NCI-H748 (cell line): Measurements from ENCODE around the gene MARK1.

Source experiments
- DNase-seq: peaks from one replicate; lab custom pipeline; 2025; ENCODE audit not compliant: unreplicated experiment; lab: John Stamatoyannopoulos, UW

Gene MARK1

DNA sequence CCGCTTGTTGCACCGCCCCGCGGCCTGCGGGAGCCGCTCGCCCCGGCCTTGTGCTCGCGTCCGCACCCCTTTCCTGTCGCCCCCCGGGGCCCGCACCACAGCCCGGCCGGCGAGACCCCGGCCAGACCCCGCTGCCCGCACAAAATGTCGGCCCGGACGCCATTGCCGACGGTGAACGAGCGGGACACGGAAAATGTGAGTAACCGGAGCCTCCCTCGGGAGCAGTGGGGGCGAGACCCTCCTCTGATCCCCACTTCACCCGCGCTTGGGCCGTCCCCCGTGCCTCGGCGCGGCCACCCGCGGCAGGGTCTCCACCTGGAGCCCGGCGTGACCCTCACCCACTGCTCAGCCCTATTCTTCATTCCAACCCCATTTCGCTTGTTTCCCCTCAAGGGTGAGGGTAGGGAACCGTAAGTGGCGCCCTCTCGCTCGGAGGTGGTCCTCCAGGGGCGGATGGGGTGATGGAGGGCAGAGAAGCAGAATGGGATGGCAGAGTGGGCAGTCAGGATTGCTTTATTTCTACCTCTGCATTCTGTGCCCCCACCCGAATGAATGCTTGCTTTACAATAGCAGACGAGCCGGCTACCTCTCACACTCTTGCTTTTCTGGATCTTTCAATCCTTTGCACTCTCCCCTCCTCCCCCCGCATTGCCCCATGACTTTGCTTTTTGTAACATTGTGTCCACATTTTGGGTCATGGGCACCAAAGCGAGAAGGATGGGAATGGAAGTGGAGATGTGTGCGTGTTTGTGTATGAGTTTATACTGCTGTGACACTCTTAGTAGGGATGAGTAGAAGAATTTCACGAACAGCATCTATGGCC is 954 bp downstream of the MARK1 start:
- DNase-seq = peak; percentile 44

DNA sequence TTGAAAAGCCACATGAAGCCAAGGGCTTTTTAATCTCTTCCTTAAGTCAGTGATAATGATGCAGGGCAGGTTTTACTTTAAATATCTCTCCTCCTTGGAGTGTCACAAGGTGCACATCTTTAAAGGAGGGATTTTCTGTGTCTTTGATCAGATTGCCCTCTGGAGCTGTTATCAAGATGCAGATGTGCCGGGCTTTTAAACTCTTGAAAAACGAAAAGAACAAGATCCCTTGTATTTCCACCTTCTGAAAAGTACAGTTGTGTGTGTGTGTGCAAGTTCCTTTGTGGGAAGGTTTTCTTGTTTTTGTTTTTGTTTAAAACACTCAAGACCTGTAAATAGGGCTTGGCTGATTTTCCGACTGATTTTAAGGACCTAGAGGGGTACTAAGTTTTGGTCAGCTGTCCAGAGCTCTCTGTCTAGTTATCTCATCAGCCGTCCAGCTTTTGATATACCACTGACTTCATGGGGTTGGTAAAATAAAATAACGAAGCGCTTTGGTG is 1.6 kb downstream of the MARK1 start:
- peak; percentile 16 for DNase-seq

DNA sequence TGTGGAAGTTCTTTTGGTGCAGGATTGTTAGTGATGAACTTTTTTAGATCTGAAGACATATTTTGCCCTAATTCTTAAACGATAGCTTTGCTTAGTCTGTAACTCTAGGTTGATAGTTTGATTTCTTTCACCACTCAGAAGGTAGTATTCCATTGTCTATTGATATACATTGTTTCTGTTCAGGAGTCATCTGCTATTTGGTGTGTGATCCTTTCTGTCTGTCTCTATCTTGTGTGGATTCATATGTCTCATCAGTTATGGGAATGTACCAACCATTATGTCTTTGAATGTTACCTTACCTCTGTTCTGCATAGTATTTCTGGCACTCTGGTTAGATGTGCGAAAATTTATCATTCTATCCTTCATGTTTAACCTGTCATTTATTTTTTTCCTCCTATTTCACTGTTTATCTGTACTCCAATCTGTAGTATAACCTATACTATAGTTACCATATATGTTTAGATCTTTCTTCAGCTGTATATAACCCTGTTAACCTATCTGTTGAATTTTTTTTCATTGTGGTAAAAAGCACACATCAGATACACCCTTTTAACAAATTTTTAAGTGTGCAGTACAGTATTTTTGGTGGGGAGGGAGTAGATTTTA is 5.7 kb downstream of the MARK1 start:
- no peak for DNase-seq

- DNase-seq = no peak
Measured at GRCh38 chr1:220544901-220545303, 17.0 kb downstream of the MARK1 start.

- no peak for DNase-seq
Measured at GRCh38 chr1:220550811-220551399, 23.0 kb downstream of the MARK1 start.

DNA sequence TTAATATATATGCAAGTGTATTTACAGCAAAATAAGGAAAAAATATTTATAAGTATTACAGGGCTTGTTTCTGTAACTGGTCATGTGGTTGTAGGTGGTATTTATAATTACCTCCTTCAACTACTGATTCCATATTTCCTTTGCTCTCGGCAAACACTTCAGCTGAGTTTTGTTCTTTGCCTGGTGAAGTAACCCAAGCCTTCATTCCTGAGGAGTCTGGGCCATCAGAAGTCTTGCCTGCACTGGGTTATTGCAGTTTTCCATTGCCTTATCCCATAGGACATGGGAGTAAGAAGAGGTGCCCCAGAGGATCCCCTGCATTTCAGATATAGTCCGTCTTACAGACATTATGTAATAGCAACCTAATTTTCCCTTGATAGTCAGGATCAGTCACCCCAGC is 23.8 kb downstream of the MARK1 start:
- no peak for DNase-seq

DNA sequence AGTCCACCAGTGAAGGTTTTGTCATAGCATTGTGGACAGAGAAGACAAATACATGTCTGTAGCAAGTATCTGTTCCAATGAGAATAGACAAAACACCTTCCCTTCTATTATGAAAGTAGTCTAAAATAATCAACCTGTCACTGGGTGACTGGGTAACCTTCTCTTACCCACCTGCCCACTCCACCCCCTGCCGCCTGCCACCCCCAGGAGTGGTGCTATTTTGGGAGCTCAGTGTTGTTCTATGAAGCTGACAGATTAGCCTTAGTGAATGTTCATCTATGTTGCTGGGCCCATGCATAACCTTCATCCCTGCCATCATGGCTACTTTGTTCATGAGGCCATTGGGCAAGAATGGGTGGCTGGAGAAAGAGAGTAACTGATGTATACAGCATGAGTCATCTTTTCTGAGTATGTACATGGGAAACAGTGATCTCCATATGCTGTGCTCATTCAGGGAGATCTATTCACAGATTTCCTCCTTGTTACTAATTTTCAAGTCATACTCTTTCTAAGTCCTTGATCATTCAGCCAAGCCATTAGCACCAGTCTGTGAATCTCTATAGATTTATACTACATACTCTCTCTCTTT is 24.8 kb downstream of the MARK1 start:
- no peak for DNase-seq

DNA sequence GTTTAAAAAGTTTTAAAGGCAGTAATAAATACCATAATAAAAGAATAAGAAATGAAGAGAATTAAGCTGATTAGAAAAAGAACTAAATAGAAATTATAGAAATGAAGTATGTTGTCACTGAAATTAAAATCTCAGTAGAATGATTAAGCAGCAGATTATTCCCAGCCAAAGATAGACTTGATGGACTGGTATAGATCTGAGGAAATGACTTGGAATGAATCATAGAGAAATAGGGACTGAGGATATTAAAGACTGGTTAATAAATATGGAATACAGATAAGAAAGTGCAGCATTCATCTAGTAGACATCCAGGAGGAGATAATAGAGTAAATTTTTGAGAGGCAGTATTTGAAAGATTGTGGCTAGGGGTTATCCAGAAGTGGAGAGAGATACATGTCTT is 28.7 kb downstream of the MARK1 start:
- no peak for DNase-seq

GRCh38 chr1:220563564-220563963 is 35.6 kb downstream of the MARK1 start:
- DNase-seq = no peak

DNA sequence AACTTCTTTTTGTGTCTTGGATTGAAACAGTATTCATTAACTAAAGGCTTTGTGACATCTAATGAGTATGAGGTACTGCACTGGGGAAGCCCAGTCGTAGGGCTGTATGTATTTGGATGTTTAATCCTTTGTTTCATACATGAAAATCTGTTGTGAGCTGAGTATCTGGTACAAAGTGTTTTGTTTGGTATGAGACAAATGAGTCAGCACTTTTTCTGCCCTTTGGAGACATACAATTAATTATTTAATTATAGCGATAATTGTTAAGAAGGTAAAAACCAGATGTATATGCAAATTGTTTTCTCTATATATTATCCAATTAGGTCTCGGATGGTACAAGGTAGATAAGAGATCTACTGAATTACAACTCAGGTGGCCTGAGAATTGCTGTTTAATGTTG is 36.3 kb downstream of the MARK1 start:
- no peak for DNase-seq

DNA sequence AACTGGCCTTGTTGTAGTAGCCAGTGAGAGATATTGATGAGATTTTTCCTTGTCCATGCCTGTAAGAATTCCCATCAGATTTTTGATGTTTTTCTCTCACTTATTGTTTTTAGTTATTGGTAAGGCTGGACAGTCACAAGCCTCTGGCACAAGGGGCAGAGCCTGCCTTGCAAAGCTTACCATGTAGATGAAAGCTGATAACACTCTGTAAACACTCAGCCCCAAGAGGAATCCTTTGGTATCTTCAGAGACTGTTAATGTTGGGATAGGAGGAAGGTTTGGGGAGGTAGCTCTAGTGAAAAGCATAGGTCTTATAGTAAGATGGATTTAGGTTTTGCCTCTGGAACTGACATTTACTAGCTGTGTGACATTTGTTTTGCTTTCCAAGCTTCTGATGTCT is 37.7 kb downstream of the MARK1 start:
- DNase-seq = peak; percentile 0

GRCh38 chr1:220566869-220567268 is 38.9 kb downstream of the MARK1 start:
- no peak for DNase-seq

- DNase-seq = no peak
Measured at GRCh38 chr1:220572416-220572815, 44.5 kb downstream of the MARK1 start.

GRCh38 chr1:220573836-220574235 is 45.9 kb downstream of the MARK1 start:
- DNase-seq = no peak

- no peak for DNase-seq
Measured at GRCh38 chr1:220575718-220576497, 48.0 kb downstream of the MARK1 start.

DNA sequence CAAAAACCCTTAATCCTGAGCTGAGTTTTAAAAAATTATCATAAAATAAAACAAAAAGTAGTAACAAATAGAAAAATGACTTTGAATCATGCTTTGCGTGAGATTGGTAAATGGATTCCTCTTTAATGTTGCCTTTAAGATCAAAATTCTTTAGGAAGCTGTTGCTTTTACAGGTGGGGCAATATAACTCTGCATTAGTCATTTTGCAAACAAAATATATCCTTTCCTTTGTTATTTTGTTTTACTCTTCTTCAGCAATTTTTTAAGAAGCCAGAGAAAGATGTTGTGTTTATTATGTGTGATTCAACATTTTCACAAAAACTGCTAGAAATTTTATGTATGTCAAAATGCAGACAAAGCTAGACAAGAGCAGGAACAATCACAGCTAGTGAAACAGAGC is 50.0 kb downstream of the MARK1 start:
- no peak for DNase-seq

DNA sequence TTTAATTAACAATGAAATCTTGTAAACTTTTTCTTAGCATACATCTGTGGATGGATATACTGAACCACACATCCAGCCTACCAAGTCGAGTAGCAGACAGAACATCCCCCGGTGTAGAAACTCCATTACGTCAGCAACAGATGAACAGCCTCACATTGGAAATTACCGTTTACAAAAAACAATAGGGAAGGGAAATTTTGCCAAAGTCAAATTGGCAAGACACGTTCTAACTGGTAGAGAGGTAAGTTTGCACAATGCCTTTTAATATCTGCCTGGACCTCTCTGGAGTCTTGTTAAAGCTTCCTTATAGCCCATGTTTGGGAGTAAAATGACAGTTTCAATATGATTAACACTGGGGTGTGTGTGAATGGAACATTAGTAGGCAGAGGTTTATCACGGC is 51.4 kb downstream of the MARK1 start:
- DNase-seq = no peak

- DNase-seq = no peak
Measured at GRCh38 chr1:220592714-220593113, 64.8 kb downstream of the MARK1 start.

- no peak for DNase-seq
Measured at GRCh38 chr1:220594356-220594755, 66.4 kb downstream of the MARK1 start.

DNA sequence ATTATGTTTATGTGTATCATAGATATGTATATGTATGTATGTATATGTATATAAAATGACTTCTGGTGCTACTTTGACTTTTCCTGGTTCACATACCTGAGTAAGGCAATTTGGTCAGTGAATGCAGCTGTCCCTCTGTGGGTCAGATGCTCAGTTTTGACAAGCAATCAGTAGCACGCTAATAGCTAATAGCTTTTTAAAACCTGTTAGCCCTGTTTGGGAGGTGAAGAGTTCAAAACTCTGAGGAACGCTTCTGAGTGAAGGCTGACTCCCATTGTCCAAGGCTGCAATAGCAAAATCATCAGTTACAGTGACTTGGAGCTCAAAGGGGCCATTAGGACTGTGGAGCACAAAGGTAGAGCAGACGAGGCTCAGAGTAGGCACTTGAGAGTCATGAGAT is 67.2 kb downstream of the MARK1 start:
- DNase-seq = no peak

DNA sequence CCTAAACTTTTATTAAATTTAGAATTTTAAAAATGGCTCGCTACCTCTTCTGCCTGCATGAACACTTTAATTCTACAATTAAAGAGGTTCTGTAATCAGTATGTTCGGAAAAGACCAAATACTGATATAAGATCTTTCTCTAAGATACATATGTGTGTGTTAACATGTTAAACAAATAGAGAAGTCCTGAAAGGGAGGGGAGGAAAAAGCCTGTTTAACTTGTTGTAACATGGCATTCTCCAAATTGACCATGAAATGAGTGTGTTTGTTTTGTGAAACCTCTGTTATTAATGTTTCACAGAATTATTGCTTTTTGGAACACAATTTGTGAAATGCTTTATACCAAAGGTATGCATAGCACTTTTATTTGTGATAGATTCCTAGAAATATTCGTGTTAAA is 77.0 kb downstream of the MARK1 start:
- no peak for DNase-seq
